ENCODE measurements around the gene COMMD8.
A peak's percentile ranks its signal among the peaks of the same experiment; 100 is the strongest.

Gene COMMD8

GRCh38 chr4:47466056-47466785 lies 2.7 kb upstream of the COMMD8 start:
- no peak for DNase-seq (ENCODE audit: low read depth)
- H3K4me3 ChIP-seq (replicated peaks; ENCODE audit: low read depth, low read length): no peak overlapping the region
- TF ChIP-seq CTCF (IDR thresholded peaks at IDR 0.05; ENCODE audit: low read length, missing control alignments): no peak

GRCh38 chr4:47465004-47465403 lies 1.5 kb upstream of the COMMD8 start:
- no peak for TF ChIP-seq CTCF (IDR thresholded peaks at IDR 0.05; ENCODE audit: low read length, missing control alignments)
- H3K4me3 ChIP-seq (replicated peaks; ENCODE audit: low read depth, low read length): no peak overlapping the region
- DNase-seq (ENCODE audit: low read depth): peak; percentile 24

GRCh38 chr4:47462799-47463234 lies 685 bp downstream of the COMMD8 start:
- TF ChIP-seq CTCF (IDR thresholded peaks at IDR 0.05; ENCODE audit: low read length, missing control alignments): no peak
- H3K4me3 ChIP-seq (replicated peaks; ENCODE audit: low read depth, low read length): peak overlapping the region; percentile 79
- peak; percentile 8 for DNase-seq (ENCODE audit: low read depth)

- TF ChIP-seq CTCF (IDR thresholded peaks at IDR 0.05; ENCODE audit: low read length, missing control alignments): no peak
- no peak overlapping the region for H3K4me3 ChIP-seq (replicated peaks; ENCODE audit: low read depth, low read length)
- no peak for DNase-seq (ENCODE audit: low read depth)
Observed at GRCh38 chr4:47451657-47452056, 11.8 kb downstream of the COMMD8 start.

GRCh38 chr4:47444031-47444430 lies 19.5 kb downstream of the COMMD8 start:
- no peak for TF ChIP-seq CTCF (IDR thresholded peaks at IDR 0.05; ENCODE audit: low read length, missing control alignments)
- DNase-seq (ENCODE audit: low read depth): no peak
- no peak overlapping the region for H3K4me3 ChIP-seq (replicated peaks; ENCODE audit: low read depth, low read length)

GRCh38 chr4:47442980-47443379 lies 20.5 kb downstream of the COMMD8 start:
- H3K4me3 ChIP-seq (replicated peaks; ENCODE audit: low read depth, low read length): no peak overlapping the region
- DNase-seq (ENCODE audit: low read depth): no peak
- TF ChIP-seq CTCF (IDR thresholded peaks at IDR 0.05; ENCODE audit: low read length, missing control alignments): no peak

GRCh38 chr4:47434931-47435330 lies 28.6 kb downstream of the COMMD8 start:
- no peak overlapping the region for H3K4me3 ChIP-seq (replicated peaks; ENCODE audit: low read depth, low read length)
- no peak for TF ChIP-seq CTCF (IDR thresholded peaks at IDR 0.05; ENCODE audit: low read length, missing control alignments)
- no peak for DNase-seq (ENCODE audit: low read depth)
